Activated B cell treated with CpG ODN at 0.5 μM for 24 hours (primary cell): ENCODE measurements around the gene CAPZA1. TPM values are rescaled to one million over a fixed set of nuclear protein-coding genes. Genes with fewer than 3 reads are reported as not detected.

ENCODE experiments used
- ATAC-seq: fragments of 200-7000 bp; cut with Tn5 transposase; one replicate; pipeline ENCODE4 v1.10.0; 2021; ENCODE audit warnings: low read depth, mild to moderate bottlenecking, moderate library complexity
- CTCF ChIA-PET: fragments of 350-600 bp; sonication (Branson Sonifier 250); formaldehyde crosslinking; loops from one replicate; lab custom pipeline; 2021; ENCODE audit warnings: antibody characterized with exemption; lab: Charles Lee
- POLR2A ChIA-PET: fragments of 350-600 bp; sonication (Branson Sonifier 250); formaldehyde crosslinking; loops from one replicate; lab custom pipeline; 2021; ENCODE audit warnings: antibody characterized with exemption; lab: Charles Lee
- DNase-seq: peaks from one replicate; pipeline ENCODE4 v3.0.0; 2022
- H3K27ac Mint-ChIP-seq: one replicate; pipeline ENCODE4 v1.8.0; 2020; ENCODE audit warnings: mixed read lengths
- H3K27me3 Mint-ChIP-seq: one replicate; pipeline ENCODE4 v1.8.0; 2021; ENCODE audit warnings: mixed read lengths
- H3K36me3 Mint-ChIP-seq: one replicate; pipeline ENCODE4 v1.8.0; 2021; ENCODE audit warnings: low read depth, mixed read lengths
- H3K4me1 Mint-ChIP-seq: one replicate; pipeline ENCODE4 v1.8.0; 2021; ENCODE audit warnings: mixed read lengths
- H3K4me3 Mint-ChIP-seq: one replicate; pipeline ENCODE4 v1.8.0; 2020; ENCODE audit warnings: mild to moderate bottlenecking, mixed read lengths
- H3K9me3 Mint-ChIP-seq: one replicate; pipeline ENCODE4 v1.8.0; 2020; ENCODE audit warnings: mixed read lengths
- CTCF ChIP-seq: fragments of 200-600 bp; IDR thresholded peaks from one replicate; pipeline ENCODE4 v1.8.0; 2022; ENCODE audit warnings: antibody characterized with exemption, mild to moderate bottlenecking
- intact Hi-C: fragments of 100-400 bp; cut with micrococcal nuclease; formaldehyde crosslinking; loops from one replicate; pipeline ENCODE4 v1.15.1; 2024
- total RNA-seq: library from RNA; stranded (reverse); gene quantifications from 2 replicates; pipeline ENCODE4 v1.2.3, GENCODE V29; 2022

The CAPZA1 gene
- total RNA-seq, 1 donor from 2014 or later, result 227 TPM

DNA sequence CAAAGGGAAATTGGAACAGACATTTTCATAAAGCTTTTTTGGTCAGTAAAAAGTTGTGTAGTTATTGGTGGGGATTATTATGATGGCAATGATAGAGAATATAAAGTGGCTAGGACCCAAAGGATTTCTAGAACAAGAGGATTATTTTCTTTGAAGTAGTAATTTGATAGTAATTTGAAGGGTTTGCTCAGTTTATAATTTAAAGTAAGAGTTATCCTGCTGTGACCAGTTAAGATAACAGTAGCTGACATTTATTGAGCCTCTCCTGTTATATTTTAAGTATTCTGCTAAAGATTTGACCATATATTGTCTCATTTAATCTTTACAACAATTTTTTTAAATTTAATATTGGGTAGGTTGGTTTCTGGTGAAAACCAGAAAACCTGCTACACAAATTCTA, 14.7 kb downstream of the CAPZA1 start:
- POLR2A ChIA-PET, result interaction anchor here (3.5 kb wide), 1 partner anchor 15 kb away, joined by 29 read pairs; the partner anchor contains the start of genes CAPZA1 and ST7L
- H3K4me3 Mint-ChIP-seq, result no peak overlapping the region

DNA sequence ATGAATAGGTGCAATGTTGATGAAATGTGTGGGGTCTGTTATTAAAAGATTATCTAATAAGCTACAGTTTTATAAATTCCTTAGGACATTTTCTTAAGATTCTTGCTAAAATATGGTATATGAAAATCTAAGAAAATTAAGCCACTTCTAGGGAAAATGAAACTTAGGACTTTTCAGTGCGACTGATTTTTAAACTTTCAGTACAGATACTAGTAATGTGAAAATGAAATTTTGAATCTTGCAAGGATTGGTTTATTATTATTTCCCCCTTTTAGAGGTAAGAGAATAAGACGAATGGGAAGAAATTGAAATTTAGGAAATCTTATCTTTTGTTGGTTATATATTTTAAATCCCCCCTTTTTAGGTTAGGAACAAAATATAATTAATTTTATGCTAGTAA, 16.4 kb downstream of the CAPZA1 start:
- Mint-ChIP-seq H3K9me3 (no peaks in the 10 kb centered on the region), H3K27ac (peak overlapping the region; percentile 63), H3K4me3 (peak overlapping the region; percentile 50), H3K27me3 (no peaks in the 10 kb centered on the region), H3K36me3 (peaks cover 41% of the 10 kb centered on the region), H3K4me1 (peaks cover 66% of the 10 kb centered on the region)
- CTCF ChIA-PET, result interaction anchor here (1.2 kb wide), 1 partner anchor 245 kb away, joined by 5 read pairs; no protein-coding TSS in a partner anchor
- intact Hi-C loops, result loop anchor here (5.0 kb wide), 1 partner anchor 36 kb away; the partner anchor contains the start of gene MOV10
- DNase-seq (no peak), ATAC-seq (no peak)
- no peak for TF ChIP-seq CTCF
- POLR2A ChIA-PET, result interaction anchor here (0.6 to 3.5 kb wide), 8 partner anchors 8 to 80 kb away, joined by 3 to 29 read pairs (median 4); partner anchors contain the start of genes CAPZA1, MOV10 and ST7L

More for the DNA sequence above, 14.7 kb downstream of the CAPZA1 start:
- ATAC-seq (no peak), DNase-seq (no peak)
- intact Hi-C loops, result loop anchor here (2.0 kb wide), 1 partner anchor 16 kb away; the partner anchor contains the start of genes CAPZA1 and ST7L
- no peak for TF ChIP-seq CTCF
- peaks cover 76% of the 10 kb centered on the region for H3K4me1 Mint-ChIP-seq
- H3K36me3 Mint-ChIP-seq, result peaks cover 53% of the 10 kb centered on the region
- H3K27me3 Mint-ChIP-seq, result no peaks in the 10 kb centered on the region
- no peak overlapping the region for H3K27ac Mint-ChIP-seq
- CTCF ChIA-PET, result interaction anchor here (0.5 kb wide), 1 partner anchor 58 kb away, joined by 3 read pairs; no protein-coding TSS in a partner anchor
- H3K9me3 Mint-ChIP-seq, result no peaks in the 10 kb centered on the region

- peaks cover 61% of the 10 kb centered on the region for H3K4me1 Mint-ChIP-seq
- H3K36me3 Mint-ChIP-seq, result peaks cover 35% of the 10 kb centered on the region
- intact Hi-C loops, result loop anchor here (5.0 kb wide), 1 partner anchor 36 kb away; the partner anchor contains the start of gene MOV10
- no peak for TF ChIP-seq CTCF
- ATAC-seq (peak; percentile 38), DNase-seq (no peak)
- peak overlapping the region; percentile 21 for H3K4me3 Mint-ChIP-seq
- H3K27me3 Mint-ChIP-seq, result no peaks in the 10 kb centered on the region
- H3K9me3 Mint-ChIP-seq, result no peaks in the 10 kb centered on the region
- POLR2A ChIA-PET, result interaction anchor here (0.8 to 3.5 kb wide), 7 partner anchors 8 to 38 kb away, joined by 3 to 29 read pairs (median 4); partner anchors contain the start of genes CAPZA1, MOV10 and ST7L
- CTCF ChIA-PET, result interaction anchor here (1.2 kb wide), 1 partner anchor 246 kb away, joined by 5 read pairs; no protein-coding TSS in a partner anchor
- peak overlapping the region; percentile 46 for H3K27ac Mint-ChIP-seq
Observed at GRCh38 chr1:112636597-112637253, 17.1 kb downstream of the CAPZA1 start.

GRCh38 chr1:112637254-112638109, 17.9 kb downstream of the CAPZA1 start:
- POLR2A ChIA-PET, result interaction anchor here (0.6 to 3.5 kb wide), 4 partner anchors 11 to 37 kb away, joined by 3 to 29 read pairs (median 4); partner anchors contain the start of genes CAPZA1, MOV10 and ST7L
- DNase-seq, result no peak
- ATAC-seq, result no peak
- Mint-ChIP-seq H3K27ac (peak overlapping the region; percentile 46), H3K27me3 (no peaks in the 10 kb centered on the region), H3K4me3 (no peak overlapping the region), H3K4me1 (peaks cover 55% of the 10 kb centered on the region), H3K36me3 (peaks cover 29% of the 10 kb centered on the region), H3K9me3 (no peaks in the 10 kb centered on the region)
- no peak for TF ChIP-seq CTCF
- intact Hi-C loops, result loop anchor here (5.0 kb wide), 1 partner anchor 35 kb away; the partner anchor contains the start of gene MOV10
- CTCF ChIA-PET, result no interaction called here
